GM19043 (cell line): ENCODE data around the gene KLK6.

Experiments
- ATAC-seq: cut with Tn5 transposase; IDR thresholded peaks from one replicate; pipeline ENCODE4 v1.9.1; 2021; ENCODE audit warnings: low read depth; ENCODE audit not compliant: unreplicated experiment

The KLK6 gene

DNA sequence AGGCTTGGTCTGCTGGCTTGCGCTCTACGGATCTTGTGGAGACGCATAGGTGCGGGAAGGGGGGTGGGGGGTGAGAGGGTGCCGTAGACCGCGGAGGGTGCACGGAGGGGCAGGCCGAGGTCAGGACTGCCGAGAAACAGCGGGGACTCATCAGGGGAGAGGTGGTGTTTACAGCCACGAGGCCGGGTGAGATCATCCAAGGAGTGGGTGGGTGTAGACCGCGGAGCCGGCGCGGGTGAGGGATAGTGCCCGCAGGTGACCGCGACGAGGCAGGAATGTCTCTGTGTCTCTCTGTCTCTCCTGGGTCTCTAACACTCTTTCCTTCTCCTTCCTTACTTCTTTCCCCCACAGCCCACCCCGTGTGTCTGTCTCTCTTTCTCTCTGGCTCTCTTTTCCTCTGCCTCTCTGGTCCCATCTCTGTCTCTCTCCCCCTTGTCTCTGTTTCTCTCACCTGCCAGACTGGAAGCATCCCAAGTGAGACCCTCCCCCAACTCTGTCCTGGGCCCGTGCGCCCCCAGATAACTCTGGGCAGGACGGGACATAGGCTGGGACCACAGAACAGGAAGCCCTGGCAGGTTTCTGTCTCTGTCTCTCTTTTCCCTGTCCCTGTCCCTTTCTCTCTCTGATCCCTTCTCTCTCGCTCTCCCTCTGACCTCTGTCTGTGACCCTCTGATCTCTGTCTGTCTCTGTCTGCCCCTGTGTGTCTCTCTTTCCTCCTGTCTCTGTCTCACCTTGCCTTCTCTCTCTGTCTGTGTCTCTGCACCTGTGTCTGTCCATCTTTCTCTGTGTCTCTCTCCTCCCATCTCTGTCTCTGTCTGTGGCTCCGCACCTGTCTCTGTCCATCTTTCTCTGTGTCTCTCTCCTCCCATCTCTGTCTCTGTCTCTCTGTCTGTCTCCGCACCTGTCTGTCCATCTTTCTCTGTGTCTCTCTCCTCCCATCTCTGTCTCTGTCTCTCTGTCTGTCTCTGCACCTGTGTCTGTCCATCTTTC, 56.4 kb downstream of the KLK6 start:
- no peak for ATAC-seq

DNA sequence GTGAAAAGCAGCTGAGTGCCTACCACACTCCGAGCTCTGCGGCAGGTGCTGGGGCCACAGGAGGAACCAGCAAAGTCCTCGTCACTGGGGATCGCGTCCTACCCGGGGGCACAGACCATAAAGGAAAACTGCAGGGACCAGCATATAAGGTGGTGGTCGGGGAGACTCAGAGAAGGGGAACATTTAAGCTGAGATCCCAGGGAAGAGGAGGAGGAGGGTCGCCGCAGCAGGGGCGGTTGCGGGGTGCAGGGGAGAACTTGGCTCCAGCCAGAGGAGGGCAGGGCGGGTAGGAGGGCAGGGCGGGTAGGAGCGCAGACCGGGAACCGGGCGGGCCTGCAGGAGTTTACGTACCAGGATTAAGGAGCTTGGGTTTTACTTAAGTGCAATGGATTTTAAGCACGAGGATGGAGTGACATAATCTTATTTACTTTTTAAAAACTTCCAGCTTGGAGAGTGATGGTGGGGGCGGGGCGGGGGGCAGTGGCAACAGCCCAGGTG, 57.2 kb downstream of the KLK6 start:
- ATAC-seq, result no peak

DNA sequence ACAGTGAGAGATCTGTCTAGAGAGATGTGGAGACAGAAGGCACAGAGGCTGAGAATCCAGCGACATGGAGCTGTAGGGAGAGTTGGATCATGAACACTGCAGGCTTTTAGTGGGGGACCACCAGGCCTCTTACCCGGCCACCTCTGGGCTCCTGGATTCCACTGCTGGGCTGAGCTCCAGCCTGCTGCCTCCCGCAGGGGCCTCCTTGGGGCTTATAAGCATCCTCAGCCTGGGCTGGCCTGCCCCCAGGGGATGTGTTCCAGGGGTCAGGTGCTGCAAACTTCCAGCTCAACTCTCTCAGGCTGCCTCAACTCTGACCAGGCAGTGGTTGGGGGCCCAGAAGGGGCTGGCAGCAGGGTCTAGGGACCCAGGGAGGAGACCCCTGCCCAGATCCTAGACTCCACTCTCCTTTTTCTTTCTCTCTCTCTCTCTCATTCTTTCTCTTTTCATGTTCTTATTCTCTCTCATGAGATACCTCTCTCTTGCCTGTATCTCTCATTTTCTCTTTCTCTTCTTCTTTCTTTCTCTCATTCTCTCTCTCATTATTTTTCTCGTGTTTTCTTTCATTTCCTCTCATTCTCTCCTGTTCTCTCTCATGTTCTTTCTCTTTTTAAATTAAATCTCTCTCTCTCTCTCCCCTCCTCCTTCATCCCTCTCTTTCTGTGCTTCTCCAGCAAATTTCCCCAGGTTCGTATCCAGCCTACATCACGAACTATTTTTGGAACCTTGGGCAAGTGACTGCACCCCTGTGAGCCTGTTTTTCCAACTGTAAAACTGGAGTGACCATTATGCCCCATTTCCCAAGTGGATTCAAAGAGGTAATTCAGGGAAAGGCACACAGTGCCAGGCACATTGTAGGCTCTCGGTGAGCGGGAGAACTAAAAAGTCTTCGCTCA, 57.9 kb downstream of the KLK6 start, which contains the start of gene KLK4:
Gene KLK4 (minus strand): TSS at position 190 of the 896 bp plus-strand sequence. CDS start 657 bp downstream, outside the sequence.
- ATAC-seq, result no peak

DNA sequence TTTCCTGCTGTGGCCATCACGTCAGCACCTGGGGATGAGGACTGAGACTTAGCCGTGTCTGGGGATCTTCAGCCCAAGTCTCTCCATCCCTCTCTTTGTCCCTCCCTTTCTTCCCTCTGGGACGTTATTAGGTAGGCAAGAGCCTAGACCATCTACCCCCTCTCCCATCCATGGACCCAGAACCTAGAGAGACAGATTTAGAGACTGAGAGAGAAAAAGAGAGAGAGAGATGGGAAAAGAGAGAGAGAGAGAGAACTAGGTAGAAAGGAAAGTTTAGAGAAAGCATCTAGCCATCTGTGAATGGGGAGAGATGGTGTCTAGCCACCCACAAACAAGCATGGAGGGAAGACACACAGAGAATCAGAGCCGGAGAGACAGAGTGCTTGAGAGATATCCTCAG, 58.7 kb downstream of the KLK6 start:
- ATAC-seq, result no peak

DNA sequence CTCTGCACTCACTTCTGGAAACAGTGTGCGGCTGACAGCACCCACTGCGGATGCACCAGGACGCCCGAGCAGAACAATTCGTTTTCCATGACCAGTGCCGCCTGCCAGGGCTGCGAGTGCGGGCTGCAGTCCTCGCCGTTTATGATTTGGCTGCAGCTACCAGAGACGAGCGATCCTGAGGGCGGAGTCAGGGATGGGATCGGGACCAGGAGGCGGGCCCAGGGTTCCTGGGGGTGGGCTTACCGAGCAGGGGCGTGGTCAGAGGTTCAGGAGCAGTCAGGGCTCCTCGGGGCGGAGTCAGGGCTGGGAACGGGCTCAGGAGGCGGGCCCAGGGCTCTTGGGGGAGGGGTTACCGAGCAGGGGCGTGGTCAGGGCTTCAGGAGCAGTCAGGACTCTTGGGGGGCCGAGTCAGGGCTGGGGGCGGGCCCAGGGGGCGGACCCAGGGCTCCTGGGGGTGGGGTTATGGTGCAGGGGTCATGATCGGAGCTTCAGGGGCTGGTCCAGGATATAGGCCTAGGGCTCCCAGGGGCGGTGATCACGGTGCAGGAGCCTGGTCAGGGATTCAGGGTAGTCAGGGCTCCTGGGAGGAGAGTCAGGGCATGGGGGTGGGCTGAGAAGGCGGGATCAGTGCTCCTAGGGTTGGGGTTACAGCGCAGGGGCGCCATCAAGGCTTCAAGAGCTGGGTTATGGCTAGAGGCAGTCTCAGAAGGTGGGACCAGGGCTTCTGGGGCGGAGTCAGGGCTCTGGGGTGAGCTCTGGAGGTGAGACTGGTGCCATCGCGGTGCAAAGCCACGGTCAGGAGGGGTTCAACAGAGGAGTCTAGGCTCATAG, 59.9 kb downstream of the KLK6 start:
- ATAC-seq, result no peak
